A673 (cell line): ENCODE measurements around the gene BEND5.

ENCODE experiments used
- CTCF ChIP-seq: fragments of 300-800, 200-600 bp; sonication (generic); conservative IDR thresholded peaks from 2 replicates; pipeline ENCODE4 v1.5.1; 2017; ENCODE audit warnings: low read depth, mild to moderate bottlenecking, antibody characterized with exemption, low read length, moderate library complexity, mixed read lengths
- EZH2 ChIP-seq: fragments of 200-600 bp; sonication (generic); IDR thresholded peaks from 2 replicates; pipeline ENCODE4 v1.6.1; 2017; ENCODE audit warnings: borderline replicate concordance, low read depth, mild to moderate bottlenecking, mixed read lengths, antibody characterized with exemption, low read length; ENCODE audit not compliant: poor library complexity, severe bottlenecking

DNA sequence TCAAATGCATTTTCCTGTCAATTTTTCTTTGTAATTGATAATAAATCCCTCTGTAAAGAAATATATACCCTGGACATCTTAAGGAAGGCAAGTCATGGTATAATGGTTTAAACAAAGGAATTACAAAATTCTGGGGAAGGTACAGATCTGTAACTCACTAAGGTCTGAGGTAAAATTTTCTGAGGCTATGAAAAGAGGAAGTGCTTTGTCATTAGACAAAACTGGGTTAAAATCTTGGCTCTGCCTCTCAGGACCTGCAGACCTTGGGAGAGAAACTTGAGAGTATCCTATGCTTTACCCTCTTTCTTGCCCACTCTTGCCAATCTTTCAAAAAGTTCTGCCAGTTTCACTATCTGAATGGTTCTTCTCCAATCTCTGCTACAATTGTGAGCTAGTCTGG lies 26.8 kb upstream of the BEND5 start:
- TF ChIP-seq CTCF, result no peak
- no peak for TF ChIP-seq EZH2
